Right lobe of liver (tissue), 4 donors: ENCODE results near the gene VAV3.

ENCODE experiments used
- CTCF ChIP-seq, 4 donors: fragments of 200-600 bp in 3 of 4; fragments of 450-650 bp in 1 of 4; IDR thresholded peaks; one replicate each; pipeline versions ENCODE4 v1.5.1 to v1.8.0; 2016 to 2022; ENCODE audit warnings: antibody characterized with exemption in 4 of 4, mild to moderate bottlenecking in 2 of 4
- POLR2A ChIP-seq: fragments of 450-650 bp; IDR thresholded peaks from one replicate; pipeline ENCODE4 v1.6.1; 2017; ENCODE audit warnings: antibody characterized with exemption, mild to moderate bottlenecking
- donor health status: DM: no; HTN: no; CAD: no.
- donor health status: DM: no; HTN: no; CAD: no.
- donor health status: DM: no; HTN: yes; CAD: no.

DNA sequence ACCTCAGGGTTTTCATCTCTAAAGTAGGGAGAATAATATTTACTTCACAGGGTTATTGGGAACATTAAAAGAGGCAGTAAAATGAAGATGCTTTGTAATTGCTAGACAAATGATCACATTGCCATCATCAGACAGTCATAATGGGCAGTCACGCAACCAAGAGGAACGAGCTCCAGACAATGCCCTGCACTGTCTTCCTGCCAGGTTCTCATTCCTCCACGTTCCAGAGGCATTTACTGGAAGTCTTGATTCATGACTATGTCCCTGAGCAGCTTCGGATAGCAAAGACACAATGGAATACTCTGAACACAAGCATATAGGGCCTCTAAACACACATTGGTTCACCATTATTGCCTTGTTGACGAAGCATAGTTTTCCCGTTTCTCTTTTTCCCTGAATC lies 434.4 kb downstream of the VAV3 start:
- TF ChIP-seq CTCF (IDR thresholded peaks at IDR 0.05) (no peak), POLR2A (no peak)
